Keratinocyte (primary cell): ENCODE results near the gene TSHR.

Experiments
- EZH2 ChIP-seq: IDR thresholded peaks from one replicate; pipeline ENCODE4 v1.6.1; 2012; ENCODE audit warnings: inconsistent platforms, mild to moderate bottlenecking, low read length, moderate library complexity
- TF ChIP-seq, protein P1 (sequence below), 3 experiments: IDR thresholded peaks in 1 of 3; conservative IDR thresholded peaks in 1 of 3; optimal IDR thresholded peaks in 1 of 3; 2 replicates in 2 of 3; 3 replicates in 1 of 3; pipeline versions ENCODE3 to v1.5.1; 2011; ENCODE audit warnings: low read length in 3 of 3, mild to moderate bottlenecking in 3 of 3, moderate library complexity in 2 of 3, control low read depth in 1 of 3, inconsistent platforms in 1 of 3; ENCODE audit not compliant: insufficient read depth in 2 of 3; ENCODE audit errors: extremely low read depth in 1 of 3

DNA sequence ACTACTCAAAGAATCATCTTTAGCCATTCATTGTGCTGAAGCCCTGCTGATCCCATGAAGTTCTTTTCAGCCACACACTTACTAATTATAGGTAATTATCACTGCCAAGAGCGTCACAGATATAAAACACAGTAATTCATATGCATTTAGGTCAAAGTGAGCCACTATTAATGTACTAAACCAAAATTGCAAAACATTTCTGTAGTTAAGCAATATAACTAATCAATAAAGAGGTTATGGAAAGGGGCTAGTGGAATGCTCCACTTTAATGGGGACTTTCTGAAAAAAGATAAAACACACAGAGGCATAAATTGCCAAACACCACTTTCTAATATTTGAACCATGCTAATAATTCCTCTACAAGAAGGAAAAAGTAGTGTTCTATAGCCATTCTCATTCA is 7.1 kb upstream of the TSHR start:
- TF ChIP-seq, protein P1, sequence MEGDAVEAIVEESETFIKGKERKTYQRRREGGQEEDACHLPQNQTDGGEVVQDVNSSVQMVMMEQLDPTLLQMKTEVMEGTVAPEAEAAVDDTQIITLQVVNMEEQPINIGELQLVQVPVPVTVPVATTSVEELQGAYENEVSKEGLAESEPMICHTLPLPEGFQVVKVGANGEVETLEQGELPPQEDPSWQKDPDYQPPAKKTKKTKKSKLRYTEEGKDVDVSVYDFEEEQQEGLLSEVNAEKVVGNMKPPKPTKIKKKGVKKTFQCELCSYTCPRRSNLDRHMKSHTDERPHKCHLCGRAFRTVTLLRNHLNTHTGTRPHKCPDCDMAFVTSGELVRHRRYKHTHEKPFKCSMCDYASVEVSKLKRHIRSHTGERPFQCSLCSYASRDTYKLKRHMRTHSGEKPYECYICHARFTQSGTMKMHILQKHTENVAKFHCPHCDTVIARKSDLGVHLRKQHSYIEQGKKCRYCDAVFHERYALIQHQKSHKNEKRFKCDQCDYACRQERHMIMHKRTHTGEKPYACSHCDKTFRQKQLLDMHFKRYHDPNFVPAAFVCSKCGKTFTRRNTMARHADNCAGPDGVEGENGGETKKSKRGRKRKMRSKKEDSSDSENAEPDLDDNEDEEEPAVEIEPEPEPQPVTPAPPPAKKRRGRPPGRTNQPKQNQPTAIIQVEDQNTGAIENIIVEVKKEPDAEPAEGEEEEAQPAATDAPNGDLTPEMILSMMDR (optimal IDR thresholded peaks at IDR 0.05 in 1 of 3, IDR thresholded peaks at IDR 0.05 in 1 of 3, conservative IDR thresholded peaks at IDR 0.05 in 1 of 3; ENCODE audit: extremely low read depth in 1 of 3, insufficient read depth in 2 of 3, low read length in 3 of 3) = no peak
- no peak for TF ChIP-seq EZH2
